ENCODE data around the gene CYP2D6.
"Not testable (repeated sequence)": the region's sequence is repeated elsewhere in the genome, so short reads cannot be mapped to it uniquely, and the experiment has no call there.

Gene CYP2D6

DNA sequence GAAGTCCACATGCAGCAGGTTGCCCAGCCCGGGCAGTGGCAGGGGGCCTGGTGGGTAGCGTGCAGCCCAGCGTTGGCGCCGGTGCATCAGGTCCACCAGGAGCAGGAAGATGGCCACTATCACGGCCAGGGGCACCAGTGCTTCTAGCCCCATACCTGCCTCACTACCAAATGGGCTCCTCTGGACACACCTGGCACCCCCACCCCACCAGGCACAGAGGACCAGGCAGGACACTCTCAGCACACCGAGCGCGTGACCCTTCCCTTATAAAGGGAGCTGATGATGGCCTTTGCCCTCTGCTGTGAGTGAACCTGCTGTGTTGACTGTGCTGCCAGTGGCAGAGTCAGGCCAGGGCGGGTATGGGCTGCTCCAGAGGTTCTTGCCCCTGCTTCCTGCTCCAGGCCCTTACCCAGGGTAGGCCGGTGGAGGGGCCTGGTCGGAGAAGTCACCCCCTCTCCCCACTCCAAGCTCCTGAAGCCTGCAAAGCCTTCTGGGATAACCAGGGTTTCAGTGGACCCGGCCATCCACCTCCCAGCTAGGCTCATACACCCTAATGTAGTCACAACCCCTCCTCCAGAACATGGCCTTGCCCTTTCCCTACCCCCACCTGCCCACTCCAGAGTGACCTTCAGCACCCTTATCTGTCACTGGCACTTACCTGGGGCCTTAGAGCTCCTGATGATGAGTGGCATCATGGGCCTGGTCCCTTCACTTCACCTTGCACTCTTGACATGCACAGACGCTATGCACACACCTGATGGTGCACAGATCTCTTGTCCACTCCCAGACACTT, at the start of gene CYP2D6:
Gene CYP2D6, minus strand, starts transcription at position 172 of the 793 bp plus-strand sequence. Its CDS starts 19 bp downstream, at position 153.
- not testable (repeated sequence) for DNase-seq

DNA sequence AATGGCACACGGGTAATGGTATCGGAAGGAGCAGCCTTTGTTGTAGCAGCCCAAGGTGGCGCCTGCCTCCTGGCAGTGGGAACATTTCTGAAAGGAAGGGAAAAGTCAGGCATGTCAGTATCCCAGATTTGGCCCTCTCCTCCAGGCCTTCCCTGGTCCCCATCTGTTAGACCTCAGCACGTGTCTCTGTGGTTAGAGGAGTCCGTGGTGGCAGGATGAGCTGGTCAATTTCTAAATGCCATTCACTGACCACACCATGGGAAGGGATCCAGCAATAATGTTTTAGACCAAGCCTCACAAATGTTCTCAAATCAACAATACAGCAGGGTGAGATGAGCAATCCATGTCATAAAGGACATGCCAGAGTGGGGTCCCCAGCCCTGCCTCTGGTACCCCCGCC, 49.0 kb upstream of the CYP2D6 start:
- no peak for DNase-seq

DNA sequence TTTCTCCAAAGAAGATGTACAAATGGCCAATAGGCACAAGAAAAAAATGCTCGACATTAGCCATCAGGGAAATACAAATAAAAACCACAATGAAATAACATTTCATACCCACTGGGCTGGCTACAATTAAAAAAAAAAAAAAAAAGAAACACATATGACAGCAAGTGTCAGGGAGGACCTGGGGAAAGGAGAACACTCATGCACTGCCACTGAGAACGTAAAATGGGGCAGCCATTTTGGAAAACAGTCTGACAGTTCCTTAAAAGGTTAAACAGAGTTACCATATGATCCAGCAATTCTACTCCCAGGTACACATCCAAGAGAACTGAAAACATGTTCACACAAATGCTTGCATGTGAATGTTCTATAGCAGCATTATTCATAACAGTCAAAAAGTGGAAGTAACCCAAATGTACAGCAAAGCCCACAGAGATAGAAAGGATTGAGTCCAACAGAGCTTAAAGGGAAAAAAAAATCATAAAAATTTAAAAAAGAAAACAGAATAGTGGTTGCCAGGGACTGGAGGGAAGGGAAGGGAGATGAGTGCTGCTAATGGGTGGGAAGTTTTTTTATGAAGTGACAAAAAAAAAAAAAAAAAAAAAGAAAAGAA, 48.4 kb upstream of the CYP2D6 start:
- no peak for DNase-seq

DNA sequence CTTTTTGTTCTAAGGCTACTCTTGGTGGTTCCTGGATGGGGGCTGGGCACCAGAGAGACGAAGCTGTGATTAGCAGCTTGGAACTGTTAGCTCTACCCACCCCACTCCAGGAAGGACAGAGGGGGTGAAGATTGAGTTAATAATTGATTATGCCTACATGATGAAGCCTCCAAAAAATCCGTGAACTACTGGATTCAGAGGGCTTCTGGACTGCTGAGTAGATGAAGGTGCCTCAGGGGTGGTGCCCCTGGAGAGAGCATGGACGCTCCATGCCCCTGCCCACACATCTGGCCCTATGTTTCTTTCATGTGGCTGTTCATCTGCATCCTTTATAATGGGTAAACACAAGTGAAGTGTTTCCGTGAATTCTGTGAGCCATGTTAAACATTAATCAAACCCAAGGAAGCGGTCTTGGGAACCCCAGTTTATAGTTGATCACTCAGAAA, 47.3 kb upstream of the CYP2D6 start:
- DNase-seq = no peak

DNA sequence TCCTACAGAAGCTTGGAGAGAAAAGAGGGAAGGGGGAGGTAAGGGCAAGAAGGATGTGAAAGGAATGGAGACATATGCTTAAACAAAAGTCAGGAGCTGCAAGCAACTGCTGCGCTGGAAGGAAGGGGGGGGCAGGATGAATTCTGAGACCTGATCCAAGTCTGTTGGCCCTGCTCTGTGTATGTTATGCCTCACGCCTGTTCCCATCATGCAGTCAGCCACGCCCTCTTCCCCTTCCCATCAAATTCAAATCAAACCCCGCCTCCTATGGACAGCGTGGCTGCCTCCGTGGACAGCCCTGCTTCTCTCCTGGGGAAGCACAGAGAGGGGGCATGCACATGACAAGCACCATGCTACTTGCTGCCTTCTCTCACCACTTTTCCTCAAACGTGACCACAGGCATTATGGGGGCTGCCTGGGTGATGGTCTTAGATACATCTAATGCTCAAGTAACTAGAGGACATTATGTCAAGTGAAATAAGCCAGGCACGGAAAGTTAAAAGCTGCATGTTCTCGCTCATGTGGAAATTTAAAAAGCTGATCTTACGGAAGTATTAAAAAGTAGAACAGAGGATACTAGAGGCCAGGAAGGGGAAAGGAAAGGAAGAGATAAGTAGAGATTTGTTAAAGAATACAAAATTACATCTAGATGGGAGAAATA, 45.8 kb upstream of the CYP2D6 start:
- DNase-seq = no peak

DNA sequence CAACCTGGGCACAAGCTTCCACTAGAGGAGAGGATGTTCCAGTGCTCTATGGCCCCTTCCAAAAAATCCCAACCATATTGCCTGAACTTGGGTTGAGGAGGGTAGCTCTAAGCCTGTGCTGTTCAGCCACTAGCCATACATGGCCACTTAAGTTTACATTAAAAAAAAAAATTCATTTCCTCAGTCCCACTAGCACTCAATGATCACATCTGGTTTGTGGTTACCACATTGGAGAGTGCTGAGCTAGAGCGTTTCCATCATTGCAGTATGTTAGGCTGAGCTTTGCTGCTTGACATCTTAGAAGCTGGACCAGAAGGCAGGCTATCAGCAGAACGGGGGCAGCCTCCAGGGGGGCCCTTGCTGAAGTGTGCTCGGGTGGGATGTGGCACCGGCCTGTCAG, 43.5 kb upstream of the CYP2D6 start:
- no peak for DNase-seq

DNA sequence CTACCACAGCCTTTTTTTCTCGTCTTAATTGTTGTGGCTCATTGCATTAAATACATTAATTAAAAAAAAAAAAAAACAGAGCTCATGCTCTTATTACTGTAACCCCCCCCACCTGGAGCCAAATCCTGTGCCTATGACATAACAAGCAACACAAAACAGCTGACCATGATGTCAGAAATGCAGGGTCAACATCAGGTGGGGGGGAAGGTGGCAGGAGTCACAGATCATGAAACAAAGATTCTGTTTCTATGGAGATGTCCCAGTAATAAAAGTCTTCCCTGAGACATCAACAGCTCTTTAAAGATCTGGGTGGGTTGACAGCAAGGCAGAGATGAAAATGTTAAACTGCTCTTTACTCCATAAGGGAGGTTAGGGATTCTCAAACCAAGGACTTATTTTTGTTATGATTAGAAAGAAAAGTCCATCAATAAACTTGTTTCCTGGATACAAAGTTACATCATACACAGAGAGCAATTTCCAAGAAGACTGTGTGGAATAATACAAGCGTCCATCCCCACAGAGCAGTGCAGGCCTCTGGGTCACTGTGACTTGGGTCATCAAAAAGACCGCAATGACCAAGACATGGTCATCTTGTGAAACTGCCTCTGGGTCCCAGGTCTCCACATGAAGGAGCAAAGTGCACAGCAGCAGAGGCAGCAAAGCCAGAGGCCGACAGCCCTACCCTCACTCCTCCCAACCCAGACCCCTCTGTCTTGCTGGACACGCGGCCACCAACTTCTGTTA, 42.7 kb upstream of the CYP2D6 start:
- DNase-seq = no peak

DNA sequence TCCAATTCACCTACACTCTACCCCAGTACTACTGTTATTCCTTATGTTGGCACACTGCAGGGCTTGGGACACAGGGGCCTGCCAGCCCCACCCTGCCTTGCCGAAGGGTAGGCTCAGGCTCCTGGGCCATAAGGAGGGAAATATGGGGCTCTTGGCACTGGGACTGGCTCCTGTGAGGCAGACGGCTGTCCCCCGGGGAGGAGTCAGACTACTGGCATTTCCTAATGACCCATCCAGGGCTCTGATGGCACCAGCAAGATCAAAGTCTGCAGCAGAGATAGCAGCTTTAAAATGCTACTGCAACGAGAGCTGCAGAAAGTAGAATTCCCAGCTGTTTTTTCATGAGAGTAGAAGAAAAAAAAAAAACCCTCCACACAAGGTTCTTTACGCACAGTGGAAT, 42.2 kb upstream of the CYP2D6 start:
- DNase-seq = no peak

DNA sequence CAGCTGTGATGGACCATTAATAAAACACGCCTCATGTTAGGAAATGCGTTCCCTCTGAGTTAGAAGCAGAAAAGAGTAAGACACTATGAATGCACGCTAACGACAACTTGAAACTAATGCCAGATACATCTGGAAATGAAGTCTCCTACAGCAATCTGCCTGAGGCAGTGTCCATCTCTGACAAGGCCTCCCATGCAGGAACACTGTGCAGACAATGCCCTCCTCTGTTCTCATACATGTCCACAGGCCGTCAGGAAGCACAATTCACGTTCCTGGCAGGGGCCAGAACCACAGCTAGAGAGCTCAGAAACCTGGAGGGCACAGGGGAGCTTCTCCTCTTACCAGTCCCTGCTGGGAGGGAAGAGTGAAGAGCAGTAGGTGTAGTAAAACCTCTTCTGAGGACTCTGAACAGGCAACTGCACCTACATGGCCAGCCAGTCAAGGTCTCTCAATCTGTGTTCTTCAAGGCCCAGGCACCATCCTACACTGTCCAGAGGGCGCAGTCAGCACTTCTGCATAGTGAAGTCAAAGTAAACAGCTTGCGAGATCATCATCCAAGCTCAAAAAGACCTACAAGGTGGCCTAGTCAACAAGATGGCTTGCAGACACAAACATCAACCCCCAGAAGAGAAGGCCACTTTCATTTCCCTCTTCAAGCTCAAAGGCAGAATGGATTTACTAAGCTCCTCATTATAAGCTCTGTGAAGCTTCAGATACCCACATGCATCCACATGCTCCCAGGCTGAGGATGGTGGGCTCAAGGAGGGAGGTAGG, 41.5 kb upstream of the CYP2D6 start:
- DNase-seq = no peak

DNA sequence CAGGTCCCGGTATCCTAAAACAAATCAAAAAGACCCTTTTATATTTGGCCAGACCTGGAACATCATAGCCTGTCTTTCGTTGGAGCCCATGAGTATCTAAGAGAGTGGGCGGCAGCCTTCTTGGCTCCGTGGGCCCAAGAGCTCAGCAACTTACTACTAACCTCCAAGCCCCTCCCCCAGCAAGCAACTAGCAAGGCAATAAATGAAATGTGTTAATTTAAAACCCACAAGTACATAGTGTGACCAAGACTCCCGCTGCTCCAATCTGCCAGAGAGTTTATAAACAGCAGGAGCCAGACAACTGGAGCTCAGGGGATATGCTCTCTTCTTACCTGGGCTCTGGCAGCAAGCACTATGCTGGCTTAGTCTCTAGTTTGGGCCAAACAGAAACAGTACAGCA, 40.8 kb upstream of the CYP2D6 start:
- DNase-seq = no peak

DNA sequence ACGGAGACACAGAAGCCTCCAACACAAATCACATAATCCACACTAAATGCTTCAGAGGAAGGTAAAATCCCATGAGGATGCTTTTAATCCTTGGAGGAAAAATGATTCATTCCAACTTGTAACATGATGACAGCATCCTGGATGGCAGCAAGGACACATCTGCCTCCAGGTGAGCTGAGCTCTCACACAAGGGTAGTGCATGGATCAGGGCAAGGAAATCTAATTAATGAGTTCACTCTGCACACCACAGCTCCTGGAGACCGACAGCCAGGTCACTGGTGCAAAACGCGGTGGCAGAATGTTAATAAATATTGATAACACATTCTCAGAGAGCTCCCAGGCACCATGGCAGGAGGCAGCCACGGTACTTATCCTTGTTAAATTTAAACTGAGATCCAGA, 40.3 kb upstream of the CYP2D6 start:
- DNase-seq = no peak

DNA sequence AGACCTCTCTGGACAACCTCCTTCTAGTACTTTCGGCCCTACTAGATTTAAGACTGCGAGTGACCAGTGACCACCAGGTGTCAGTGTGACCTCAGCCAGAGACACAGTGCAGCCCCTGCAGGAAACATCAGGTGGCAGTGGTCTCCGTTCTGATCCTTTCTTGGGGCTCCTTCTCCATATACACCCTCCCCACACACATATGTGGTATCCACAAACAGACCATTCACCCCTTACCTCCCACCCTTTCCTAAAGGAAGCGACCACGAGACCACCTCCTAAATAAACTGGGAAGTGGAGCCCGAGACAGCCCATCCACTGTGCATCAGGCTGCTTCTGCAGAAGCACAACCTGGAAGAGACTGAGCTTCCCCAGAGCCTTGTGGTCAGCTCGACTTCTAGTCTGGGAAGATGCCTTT, 38.5 kb upstream of the CYP2D6 start:
- peak; percentile 76 for DNase-seq

DNA sequence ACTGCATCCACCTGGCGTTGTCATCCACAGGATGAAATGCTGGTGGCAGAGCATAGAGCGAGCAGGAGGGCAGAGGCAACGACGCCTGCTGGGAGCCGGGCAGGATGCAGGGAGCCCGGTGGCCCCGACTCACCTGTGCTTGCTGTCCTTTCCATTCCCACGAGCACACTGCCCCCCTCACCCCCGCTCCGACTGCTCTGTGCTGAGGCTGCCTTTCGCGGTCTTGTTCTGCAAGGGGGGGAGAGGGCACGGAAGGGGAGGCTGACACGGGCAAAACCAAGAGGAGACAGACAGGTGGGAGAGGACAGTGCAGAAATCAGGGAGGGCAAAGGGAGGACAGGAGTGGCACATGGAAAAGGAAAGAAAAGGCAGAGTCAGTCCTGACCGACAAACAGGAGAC, 37.9 kb upstream of the CYP2D6 start:
- no peak for DNase-seq

DNA sequence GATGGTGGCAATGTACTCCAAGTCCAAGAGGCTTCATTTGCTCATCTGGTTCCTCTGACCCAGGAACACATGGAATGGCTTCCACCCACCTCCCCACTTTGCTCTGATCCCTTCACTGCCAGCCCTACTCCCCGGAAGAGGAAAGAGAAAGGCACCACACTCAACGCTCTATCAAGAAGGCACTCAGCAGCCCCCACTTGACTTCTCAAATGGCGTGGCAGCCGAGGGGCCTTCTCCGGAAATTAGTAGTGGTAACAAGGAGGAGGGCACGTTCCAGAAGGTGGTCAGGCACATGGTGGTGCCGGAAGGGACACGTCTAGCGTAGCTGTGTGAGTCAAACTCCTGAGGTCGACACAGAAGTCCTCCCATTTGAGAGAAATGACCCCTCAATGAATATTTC, 36.5 kb upstream of the CYP2D6 start:
- DNase-seq = no peak

DNA sequence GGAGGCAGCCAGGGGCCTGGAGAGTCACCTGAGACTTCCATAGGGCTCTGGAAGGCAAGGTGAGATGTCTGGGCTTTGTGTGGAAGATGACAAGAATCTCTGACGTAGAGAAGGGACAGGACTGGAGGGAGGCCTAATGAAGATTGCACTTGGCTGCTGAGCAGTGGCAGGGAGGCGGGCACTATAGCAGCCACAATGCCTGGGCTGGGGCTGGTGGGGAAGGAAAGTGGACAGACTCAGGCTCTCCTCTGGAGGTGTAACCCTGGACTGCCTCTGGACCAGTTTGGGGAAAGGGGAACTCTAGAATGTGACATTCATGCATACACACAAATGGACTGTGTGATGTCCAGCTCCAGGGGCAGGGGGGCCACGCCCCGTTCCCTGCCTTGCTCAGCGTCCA, 34.3 kb upstream of the CYP2D6 start:
- DNase-seq = no peak

DNA sequence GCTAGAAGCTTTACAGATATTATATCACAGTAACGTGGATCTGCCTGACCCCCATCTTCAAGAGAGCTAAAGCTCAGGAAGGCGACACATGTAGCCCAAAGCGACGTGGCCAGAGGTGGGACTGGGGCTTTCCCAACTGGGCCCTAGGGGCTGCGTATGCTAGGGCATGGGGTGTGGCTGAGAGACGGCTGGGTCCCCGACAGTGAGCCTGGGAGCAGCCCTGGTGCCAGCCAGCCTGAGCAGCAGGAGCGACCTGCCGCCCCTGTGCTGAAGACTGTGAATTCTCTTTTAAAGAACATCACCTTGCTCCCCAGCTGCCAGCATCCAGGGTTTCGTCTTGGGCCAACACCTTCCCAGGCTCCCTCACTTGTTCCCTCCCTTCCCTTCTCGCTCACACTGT, 32.9 kb upstream of the CYP2D6 start:
- DNase-seq = no peak

DNA sequence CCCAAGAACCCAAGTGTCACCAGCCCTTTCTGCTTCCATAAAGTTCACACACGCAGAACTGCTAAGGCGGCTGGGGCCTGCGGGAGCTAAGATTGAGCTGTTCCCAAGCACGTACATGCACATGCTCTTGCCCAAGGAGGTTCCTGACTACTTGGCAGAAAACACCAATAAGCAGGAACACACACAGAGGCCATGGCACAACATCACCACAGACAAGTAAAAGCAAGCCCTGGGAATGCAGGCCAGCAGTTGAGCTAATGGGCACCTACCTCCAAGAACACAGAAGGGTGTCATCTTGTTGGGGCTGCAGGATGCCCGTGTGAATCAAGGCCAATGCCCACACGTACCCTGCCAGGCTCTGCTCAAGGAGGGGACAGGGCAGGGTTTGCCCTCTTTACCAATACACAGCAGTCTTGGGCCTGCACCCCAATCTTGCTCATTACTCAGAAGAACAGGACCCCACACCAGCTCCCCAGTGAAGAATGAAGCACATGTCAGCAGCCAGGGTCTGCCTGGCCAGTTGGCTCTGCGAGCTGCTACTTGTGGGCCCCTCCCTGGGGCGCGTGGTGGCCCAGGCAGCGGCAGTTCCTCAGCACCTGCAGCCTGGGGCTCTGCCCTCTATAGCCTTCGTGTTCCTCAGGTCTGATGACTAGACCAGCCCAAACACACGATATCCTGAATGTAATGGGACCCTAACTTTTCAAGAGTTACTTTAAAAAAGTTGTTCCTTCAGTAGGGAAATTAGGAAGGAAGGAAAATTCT, 32.3 kb upstream of the CYP2D6 start:
- DNase-seq = no peak

DNA sequence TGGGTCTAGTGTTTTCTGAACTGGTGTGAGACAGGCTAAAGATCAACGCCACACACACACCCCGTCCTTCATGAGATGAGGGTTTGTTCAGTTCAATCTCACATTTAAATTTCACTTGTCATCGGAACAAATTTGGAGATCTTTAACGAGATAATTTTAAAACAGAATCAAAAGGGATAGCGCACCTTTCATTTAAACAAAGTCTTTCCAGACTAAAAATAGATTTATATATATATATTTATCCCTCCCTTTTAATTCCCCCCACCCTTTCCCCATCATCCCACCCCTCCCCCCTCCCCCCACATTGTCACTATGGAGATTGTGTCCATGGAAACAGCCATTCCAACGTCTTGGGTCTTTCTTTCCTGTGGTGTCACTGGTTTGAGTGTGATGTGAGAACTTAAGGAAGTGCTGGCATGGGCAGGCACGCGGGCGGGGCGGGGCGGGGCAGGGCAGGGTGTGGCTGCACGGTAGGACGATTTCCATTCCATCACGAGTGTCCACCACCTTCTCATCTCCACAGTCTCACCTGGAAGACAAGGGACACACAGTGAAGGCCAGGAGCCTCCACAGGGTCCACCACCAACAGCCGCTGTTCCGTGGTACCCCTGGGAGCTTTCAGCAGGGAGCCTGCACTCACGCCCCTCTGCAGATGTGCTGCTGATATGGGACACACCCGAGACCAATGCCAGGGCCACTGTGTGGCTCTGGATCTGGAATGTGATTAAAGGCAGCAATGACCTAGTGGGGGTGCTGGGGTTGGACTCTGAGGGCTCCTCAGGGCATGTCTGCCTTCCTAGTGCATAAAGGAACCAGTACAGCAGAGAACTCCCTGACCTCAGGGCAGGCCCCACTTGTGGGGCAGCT, 30.5 kb upstream of the CYP2D6 start:
- no peak for DNase-seq

DNA sequence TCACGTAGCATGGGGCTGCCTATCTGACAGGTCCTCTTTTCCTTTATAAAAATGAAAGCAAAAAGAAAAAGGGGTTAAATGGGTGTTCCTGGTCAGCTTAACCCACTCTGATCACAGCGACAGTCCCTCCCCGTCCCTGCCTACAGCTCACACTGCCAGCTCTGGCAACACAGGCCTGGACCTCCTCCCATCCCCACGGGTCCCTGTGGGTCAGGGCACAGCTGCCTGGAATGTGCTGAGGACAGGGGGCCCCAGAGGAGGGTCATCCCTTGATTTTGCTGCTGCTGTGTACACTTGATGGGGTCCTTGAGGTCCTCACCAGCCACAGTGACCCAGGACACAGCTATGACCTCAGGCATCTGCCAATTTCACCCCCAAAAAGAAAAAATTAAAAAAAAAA, 29.6 kb upstream of the CYP2D6 start:
- DNase-seq = no peak

DNA sequence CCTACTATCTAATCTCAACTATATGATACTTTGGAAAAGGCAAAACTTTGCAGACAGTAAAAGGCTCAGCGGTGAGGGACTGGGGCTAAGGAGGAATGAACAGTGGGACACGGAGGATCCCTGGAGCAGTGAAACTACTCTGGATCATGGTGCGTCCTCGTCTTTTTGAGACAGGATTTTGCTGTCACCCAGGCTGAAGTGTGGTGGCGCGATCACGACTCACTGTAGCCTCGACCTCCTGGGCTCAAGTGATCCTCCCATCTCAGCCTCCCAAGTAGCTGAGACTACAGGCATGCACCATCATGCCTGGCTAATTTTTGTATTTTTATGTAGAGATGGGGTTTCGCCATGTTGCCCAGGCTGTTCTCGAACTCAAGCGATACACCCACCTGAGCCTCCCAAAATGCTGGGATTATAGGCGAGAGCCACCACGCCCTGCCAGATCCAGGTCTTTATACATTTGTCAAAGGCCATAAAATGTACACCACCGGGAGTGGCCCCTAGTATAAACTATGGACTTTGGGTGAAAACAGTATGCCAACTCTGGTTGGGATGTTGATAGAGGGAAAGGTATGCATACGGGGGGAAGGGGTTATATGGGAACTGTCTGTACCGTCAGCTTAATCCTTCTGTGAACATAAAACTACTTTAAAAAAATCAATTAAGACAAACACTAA, 28.0 kb upstream of the CYP2D6 start:
- DNase-seq = no peak
